Hypothalamus (tissue), 51 donors: ENCODE measurements around the gene IKBKE.
A peak's percentile ranks its signal among the peaks of the same experiment; 100 is the strongest.

Source experiments
- DNase-seq, 51 donors: peaks; one replicate each; lab custom pipeline; 2025; lab: John Stamatoyannopoulos, UW

IKBKE gene

GRCh38 chr1:206509612-206510257 lies 39.5 kb downstream of the IKBKE start:
- DNase-seq: no peak

GRCh38 chr1:206510371-206510770 lies 40.1 kb downstream of the IKBKE start:
- no peak for DNase-seq

- DNase-seq: no peak
Observed at GRCh38 chr1:206511362-206512057, 41.2 kb downstream of the IKBKE start.

GRCh38 chr1:206512058-206512850 lies 42.0 kb downstream of the IKBKE start:
- no peak for DNase-seq

GRCh38 chr1:206512851-206513180 lies 42.5 kb downstream of the IKBKE start:
- no peak for DNase-seq

- peak in 2 of 51 donors; percentile 14 for DNase-seq
Observed at GRCh38 chr1:206513312-206514111, 43.2 kb downstream of the IKBKE start.

GRCh38 chr1:206514813-206515387 lies 44.6 kb downstream of the IKBKE start:
- DNase-seq: no peak

- DNase-seq: no peak
Observed at GRCh38 chr1:206516728-206516990, 46.4 kb downstream of the IKBKE start.

GRCh38 chr1:206517784-206518183 lies 47.5 kb downstream of the IKBKE start:
- no peak for DNase-seq

GRCh38 chr1:206518206-206518605 lies 47.9 kb downstream of the IKBKE start:
- DNase-seq: no peak

- no peak for DNase-seq
Observed at GRCh38 chr1:206518743-206519142, 48.5 kb downstream of the IKBKE start.

GRCh38 chr1:206521127-206521526 lies 50.9 kb downstream of the IKBKE start:
- no peak for DNase-seq

GRCh38 chr1:206521694-206522402 lies 51.6 kb downstream of the IKBKE start:
- DNase-seq: no peak

GRCh38 chr1:206524739-206525364 lies 54.6 kb downstream of the IKBKE start:
- no peak for DNase-seq

- no peak for DNase-seq
Observed at GRCh38 chr1:206526064-206526911, 56.0 kb downstream of the IKBKE start.

GRCh38 chr1:206529425-206529824 lies 59.1 kb downstream of the IKBKE start:
- DNase-seq: no peak

- DNase-seq: no peak
Observed at GRCh38 chr1:206532368-206532767, 62.1 kb downstream of the IKBKE start.

GRCh38 chr1:206534552-206534951 lies 64.3 kb downstream of the IKBKE start:
- no peak for DNase-seq

GRCh38 chr1:206535853-206536188 lies 65.5 kb downstream of the IKBKE start:
- DNase-seq: no peak
